PFSK-1 (cell line): ENCODE results near the gene SPIRE2.

ENCODE experiments used
- FOXP2 ChIP-seq: optimal IDR thresholded peaks from 2 replicates; pipeline ENCODE3; 2011; ENCODE audit warnings: borderline replicate concordance, control low read depth, inconsistent platforms; ENCODE audit not compliant: insufficient read depth; ENCODE audit errors: extremely low read length, extremely low read depth
- POLR2AphosphoS5 ChIP-seq: IDR thresholded peaks from 2 replicates; pipeline ENCODE4 v1.6.1; 2012; ENCODE audit warnings: low read depth, mild to moderate bottlenecking, control low read depth, low read length, moderate library complexity
- REST ChIP-seq, 2 experiments: IDR thresholded peaks; 2 replicates each; pipeline versions ENCODE4 v1.6.1 to v1.8.0; 2011 to 2012; ENCODE audit warnings: low read depth in 2 of 2, low read length in 2 of 2, control low read depth in 1 of 2, inconsistent platforms in 1 of 2, mild to moderate bottlenecking in 1 of 2, moderate library complexity in 1 of 2; ENCODE audit not compliant: insufficient read depth in 1 of 2
- SIN3A ChIP-seq: IDR thresholded peaks from 2 replicates; pipeline ENCODE4 v1.6.1; 2012; ENCODE audit warnings: mild to moderate bottlenecking, low read length, moderate library complexity, borderline replicate concordance; ENCODE audit not compliant: insufficient read depth
- TAF1 ChIP-seq: IDR thresholded peaks from 2 replicates; pipeline ENCODE4 v1.6.1; 2012; ENCODE audit warnings: low read length, control low read depth, borderline replicate concordance; ENCODE audit not compliant: insufficient read depth

The SPIRE2 gene

GRCh38 chr16:89909777-89910716 is 81.8 kb downstream of the SPIRE2 start:
- TF ChIP-seq SIN3A (no peak), POLR2AphosphoS5 (0 out of 2 replicates have a peak, but pooled peaks have one; percentile 19), TAF1 (no peak), REST (IDR thresholded peaks at IDR 0.05; ENCODE audit: insufficient read depth in 1 of 2, low read depth in 2 of 2, low read length in 2 of 2) (no peak), FOXP2 (peak; percentile 45)

- TF ChIP-seq SIN3A, result no peak
- no peak for TF ChIP-seq POLR2AphosphoS5
These were observed 82.6 kb downstream of the SPIRE2 start for GRCh38 chr16:89910717-89911354.

- TF ChIP-seq SIN3A, result no peak
- no peak for TF ChIP-seq POLR2AphosphoS5
- no peak for TF ChIP-seq TAF1
- TF ChIP-seq REST (IDR thresholded peaks at IDR 0.05; ENCODE audit: insufficient read depth in 1 of 2, low read depth in 2 of 2, low read length in 2 of 2), result no peak
- TF ChIP-seq FOXP2, result no peak
These were observed 83.1 kb downstream of the SPIRE2 start for GRCh38 chr16:89911375-89911774.

DNA sequence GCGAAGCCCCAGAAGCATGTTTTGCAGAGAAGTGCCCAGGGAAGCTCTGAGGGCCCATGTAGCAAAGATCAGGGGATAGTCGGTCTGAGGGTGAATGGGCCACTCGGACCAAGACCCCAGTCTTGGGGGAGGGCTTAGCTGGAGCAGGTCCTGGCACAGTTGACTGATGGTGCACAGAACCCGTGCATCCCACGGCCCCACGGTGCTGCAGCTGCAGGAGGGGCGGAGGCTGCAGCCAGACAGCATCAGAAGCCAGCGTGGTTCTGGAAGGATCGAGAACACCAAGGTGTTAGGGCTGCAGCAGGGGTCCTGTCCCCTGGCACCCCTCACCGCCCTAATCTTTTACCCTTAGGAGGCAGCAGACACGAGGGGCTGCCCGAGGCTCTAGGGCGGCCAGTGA is 83.9 kb downstream of the SPIRE2 start:
- TF ChIP-seq POLR2AphosphoS5 (no peak), TAF1 (no peak), REST (IDR thresholded peaks at IDR 0.05; ENCODE audit: insufficient read depth in 1 of 2, low read depth in 2 of 2, low read length in 2 of 2) (no peak), SIN3A (no peak), FOXP2 (no peak)

DNA sequence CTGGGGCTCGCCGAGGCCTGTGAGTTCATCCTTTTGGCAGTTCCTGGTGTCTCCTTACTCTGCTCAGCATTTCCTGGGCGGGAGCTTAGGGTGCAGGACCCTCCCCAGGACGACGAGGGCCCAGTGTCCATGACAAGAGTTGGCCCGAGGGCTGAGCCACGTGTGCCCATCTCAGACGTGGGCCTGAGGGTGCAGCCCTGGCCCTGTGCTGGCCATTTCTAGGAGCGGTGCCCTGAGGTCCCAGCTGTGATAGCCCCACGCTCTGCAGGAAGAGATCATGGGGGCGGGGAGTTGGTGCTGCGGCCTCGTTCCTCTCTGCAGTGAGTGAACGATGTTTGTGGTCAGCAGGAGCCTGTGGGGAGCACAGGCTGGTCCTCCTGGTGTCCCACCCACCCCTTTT is 84.4 kb downstream of the SPIRE2 start:
- TF ChIP-seq TAF1, result no peak
- TF ChIP-seq FOXP2, result no peak
- no peak for TF ChIP-seq REST (IDR thresholded peaks at IDR 0.05; ENCODE audit: insufficient read depth in 1 of 2, low read depth in 2 of 2, low read length in 2 of 2)
- TF ChIP-seq SIN3A, result no peak
- TF ChIP-seq POLR2AphosphoS5, result no peak
